Astrocyte of the spinal cord (primary cell): ENCODE measurements around the gene HOXB4.

Experiments
- DNase-seq: peaks from one replicate; pipeline ENCODE4 v3.0.0; 2011; ENCODE audit warnings: low read depth, low spot score
- H3K4me3 ChIP-seq: 2 replicates; pipeline ENCODE4 v1.5.1; 2011; ENCODE audit warnings: low read depth, mild to moderate bottlenecking, low read length, moderate library complexity
- in situ Hi-C: cut with HindIII; loops from 2 replicates; pipeline ENCODE4 v1.10.0; 2017; ENCODE audit warnings: low sequenced_read_pairs
- TF ChIP-seq, protein P1 (sequence below): IDR thresholded peaks from 2 replicates; pipeline ENCODE4 v1.5.1; 2012; ENCODE audit warnings: low read depth, mild to moderate bottlenecking, low read length, inconsistent platforms

The HOXB4 gene

DNA sequence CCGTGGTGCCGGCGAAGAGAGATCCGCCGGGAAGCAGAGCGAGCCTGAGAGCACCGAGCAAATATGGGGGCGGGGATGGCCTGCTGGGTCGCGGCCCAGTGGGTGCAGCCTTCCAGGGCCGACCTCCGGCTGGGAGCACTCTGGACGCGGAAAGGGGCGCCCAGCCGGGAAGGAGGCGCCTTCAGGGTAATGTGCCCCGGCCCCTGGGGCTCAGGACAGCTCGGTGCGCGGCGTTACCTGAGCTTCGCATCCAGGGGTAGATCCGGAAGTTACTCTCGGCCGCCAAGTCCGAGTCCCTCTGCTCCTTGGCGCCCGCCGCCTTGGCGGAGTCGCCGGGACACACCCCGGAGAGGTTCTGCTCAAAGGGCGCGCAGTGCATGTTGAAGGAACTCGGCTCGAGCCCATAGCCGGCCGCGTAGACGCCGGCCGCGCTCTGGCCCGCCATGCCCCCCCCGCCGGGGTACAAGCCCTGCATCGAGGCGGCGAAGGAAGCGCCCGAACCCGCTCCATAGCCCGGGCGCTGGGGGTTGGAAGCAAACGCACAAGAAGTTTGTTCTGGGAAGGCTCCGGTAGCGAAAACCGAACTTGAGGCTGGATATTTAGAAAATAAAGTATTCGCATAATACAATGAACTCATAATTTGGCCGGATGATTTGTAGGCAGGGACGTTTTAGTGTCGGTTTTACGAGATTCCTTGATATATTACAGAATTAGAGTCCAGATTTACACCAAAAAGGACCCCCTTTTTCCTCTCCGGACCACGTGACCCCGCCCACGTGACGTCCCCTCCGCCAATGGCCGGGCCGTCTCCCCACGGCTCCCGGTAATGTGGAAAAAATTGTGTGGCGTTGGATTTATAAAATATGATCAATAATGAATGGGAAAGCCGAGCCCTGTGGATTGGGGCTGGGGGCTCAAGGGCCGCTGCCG lies 32.4 kb upstream of the HOXB4 start, which contains the start of gene HOXB7:
Gene HOXB7, minus strand, starts transcription at position 736 of the 930 bp plus-strand sequence. Its CDS starts 99 bp downstream, at position 637.
- TF ChIP-seq, protein P1, sequence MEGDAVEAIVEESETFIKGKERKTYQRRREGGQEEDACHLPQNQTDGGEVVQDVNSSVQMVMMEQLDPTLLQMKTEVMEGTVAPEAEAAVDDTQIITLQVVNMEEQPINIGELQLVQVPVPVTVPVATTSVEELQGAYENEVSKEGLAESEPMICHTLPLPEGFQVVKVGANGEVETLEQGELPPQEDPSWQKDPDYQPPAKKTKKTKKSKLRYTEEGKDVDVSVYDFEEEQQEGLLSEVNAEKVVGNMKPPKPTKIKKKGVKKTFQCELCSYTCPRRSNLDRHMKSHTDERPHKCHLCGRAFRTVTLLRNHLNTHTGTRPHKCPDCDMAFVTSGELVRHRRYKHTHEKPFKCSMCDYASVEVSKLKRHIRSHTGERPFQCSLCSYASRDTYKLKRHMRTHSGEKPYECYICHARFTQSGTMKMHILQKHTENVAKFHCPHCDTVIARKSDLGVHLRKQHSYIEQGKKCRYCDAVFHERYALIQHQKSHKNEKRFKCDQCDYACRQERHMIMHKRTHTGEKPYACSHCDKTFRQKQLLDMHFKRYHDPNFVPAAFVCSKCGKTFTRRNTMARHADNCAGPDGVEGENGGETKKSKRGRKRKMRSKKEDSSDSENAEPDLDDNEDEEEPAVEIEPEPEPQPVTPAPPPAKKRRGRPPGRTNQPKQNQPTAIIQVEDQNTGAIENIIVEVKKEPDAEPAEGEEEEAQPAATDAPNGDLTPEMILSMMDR: no peak
- in situ Hi-C loops: no loop called here
- peak within 1 kb of the TSS; percentile 75 for H3K4me3 ChIP-seq
- peak; percentile 80 for DNase-seq

- H3K4me3 ChIP-seq: peak overlapping the region; percentile 75
- in situ Hi-C loops: no loop called here
- TF ChIP-seq, protein P1: no peak
- DNase-seq: peak; percentile 7
Observed at GRCh38 chr17:48609759-48610281, 31.7 kb upstream of the HOXB4 start.

DNA sequence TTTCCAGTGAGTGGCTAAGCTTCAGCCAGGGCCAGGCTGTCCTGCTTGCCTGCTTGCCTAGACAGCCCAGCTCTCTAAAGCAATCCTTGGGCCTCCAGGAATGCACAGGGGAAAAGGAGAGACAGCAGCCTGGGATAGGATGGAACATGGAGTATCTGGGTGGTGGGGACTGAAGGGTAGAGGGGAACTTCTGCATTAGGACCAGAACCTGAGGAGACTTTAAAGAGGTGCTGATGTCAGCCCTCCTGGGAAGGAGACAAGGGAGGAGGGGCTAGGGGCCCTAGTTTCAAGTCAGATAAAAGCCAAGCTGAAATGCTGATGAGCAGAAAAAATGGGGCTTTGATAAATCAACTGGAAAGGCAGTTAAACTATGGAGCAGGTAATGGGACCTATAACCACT lies 30.9 kb upstream of the HOXB4 start:
- H3K4me3 ChIP-seq: peak overlapping the region; percentile 75
- peak; percentile 54 for DNase-seq
- TF ChIP-seq, protein P1: no peak
- in situ Hi-C loops: no loop called here

GRCh38 chr17:48608494-48608834 lies 30.3 kb upstream of the HOXB4 start:
- peak overlapping the region; percentile 75 for H3K4me3 ChIP-seq
- DNase-seq: peak; percentile 27
- TF ChIP-seq, protein P1: no peak
- in situ Hi-C loops: no loop called here

DNA sequence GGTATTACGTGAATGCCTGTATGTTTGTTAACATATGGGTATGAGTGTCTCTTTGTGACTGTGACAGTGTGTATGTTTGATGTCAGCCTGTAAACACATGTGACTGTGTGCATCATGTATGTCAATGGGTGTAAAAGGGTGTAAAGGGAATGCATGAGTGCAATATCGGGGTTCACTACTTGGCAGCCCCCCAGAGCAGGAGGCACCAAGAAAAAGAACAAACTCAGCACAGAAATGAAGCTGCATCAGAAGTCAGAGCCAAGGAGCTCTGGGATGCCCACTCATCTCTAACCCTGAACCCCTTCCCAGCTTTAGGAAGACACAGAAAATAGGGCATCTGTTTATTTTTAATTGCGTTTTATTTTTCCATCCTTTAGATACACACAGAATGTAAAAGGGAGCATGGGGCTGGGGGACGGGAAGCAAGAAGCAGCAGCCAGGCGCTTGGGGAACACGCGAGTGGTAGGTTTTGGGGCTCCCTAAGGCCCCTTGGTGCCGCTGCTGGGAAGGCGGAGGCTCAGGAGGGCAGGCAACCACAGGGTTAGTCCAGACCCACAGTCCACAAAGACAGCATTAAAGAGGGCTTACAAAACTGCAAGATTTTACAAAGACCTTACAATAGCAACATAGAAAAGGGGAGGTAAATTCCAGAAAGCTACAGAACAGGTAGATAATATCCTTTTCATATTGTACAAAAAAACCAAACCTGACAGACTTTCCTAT lies 28.9 kb upstream of the HOXB4 start:
- peak; percentile 13 for DNase-seq
- in situ Hi-C loops: no loop called here
- H3K4me3 ChIP-seq: peak overlapping the region; percentile 57
- TF ChIP-seq, protein P1: no peak
